Adipose tissue (tissue), 3 donors: ENCODE data around the gene FRAS1. TPM values are rescaled to one million over a fixed set of nuclear protein-coding genes. Genes with fewer than 3 reads are reported as not detected.

ENCODE experiments used
- H3K27ac ChIP-seq: one replicate; pipeline ENCODE4 v1.5.1; 2013; ENCODE audit warnings: low read depth, low read length
- WGBS, 3 donors: extraction: QIAGEN DNeasy Blood & Tissue Kit; methylation state at CpG; one replicate each; pipeline ENCODE4 v1.1.7; 2013; 5-methylcytosine and 5-hydroxymethylcytosine counted together
- polyA plus RNA-seq, 3 donors: library from polyadenylated mRNA; stranded (reverse); fragments of 200-250 nt; gene quantifications; one replicate each; pipeline ENCODE4 v1.2.3, GENCODE V29; 2013
- donor health status: healthy with polysubstance abuse.
- donor health status: Bipolar disorder and iron deficiency.
- donor health status: healthy.

FRAS1 gene
- polyA plus RNA-seq, 3 donors = 0.34 to 2.3 (median 0.48) TPM

DNA sequence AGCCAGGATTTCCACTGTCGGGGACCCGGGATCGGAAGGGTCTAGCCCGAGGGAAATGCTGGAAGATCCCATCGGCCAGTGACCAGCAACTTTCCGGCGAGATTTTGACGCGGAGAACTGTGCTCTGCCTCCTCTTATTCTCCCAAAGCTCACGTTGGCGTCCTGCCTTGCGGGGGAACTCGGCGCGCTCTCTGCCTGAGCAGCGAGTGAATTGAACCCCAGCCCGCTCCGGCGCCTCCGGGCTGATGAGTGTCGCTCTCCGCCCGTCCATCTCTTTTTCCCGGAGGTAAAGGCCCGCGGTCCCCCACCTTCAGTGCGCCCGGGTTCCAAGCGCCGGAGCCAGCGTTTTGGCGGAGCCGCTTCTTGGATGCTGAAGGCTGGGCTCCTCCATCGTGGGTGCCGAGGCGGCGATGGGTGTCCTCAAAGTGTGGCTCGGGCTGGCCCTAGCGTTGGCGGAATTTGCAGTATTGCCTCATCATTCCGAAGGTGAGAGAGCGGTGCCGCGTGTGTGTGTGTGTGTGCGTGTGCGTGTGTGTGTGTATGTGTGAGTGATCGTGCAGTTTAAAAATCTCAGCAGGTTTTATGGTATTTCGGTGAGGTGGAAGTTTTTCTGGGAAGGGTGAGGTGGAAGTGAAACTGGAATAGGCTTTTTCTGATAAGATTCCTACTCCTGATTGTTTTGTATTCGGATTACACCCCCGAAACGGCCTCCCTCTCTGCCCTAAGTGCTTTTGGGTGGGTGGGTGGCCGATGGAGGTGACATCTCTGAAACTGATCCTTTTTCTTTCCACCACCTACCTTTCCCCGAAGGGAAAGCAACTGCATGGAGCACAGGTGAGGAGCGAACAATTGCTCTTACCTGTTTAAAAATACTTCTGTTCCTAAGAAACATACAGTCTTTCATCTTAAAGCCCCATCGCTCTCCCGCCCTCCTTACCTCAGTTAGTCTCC, 752 bp downstream of the FRAS1 start:
- H3K27ac ChIP-seq = no peak overlapping the region
- WGBS, 3 donors = 0% methylated on average over 56 of the region's 56 CpGs

GRCh38 chr4:78058591-78059523, 1.7 kb downstream of the FRAS1 start:
- H3K27ac ChIP-seq = no peak overlapping the region
- WGBS, 3 donors = 1% methylated on average over 48 to 54 of the region's 54 CpGs

- no peak overlapping the region for H3K27ac ChIP-seq
- 4 to 6% (median 5%) methylated on average over 7 of the region's 7 CpGs for WGBS, 3 donors
Observed at GRCh38 chr4:78059524-78059889, 2.4 kb downstream of the FRAS1 start.

DNA sequence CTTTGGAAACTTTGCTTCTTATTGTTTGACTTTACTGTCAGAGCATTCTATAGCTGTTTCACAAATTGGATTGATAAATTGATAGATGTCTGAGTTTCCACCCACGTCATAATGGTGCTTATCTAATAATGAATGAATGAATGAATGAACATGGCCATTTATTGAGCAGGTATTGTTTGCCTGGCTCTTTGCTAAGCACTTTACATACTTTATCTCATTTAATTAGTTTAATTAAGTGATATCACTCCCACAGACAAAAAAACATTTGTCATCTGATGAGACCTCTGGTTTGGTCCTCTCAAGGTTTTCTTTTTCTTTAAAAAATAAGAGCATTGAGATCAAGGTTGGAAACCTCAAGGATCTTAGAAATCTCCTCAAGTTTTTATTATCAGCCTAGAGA, 2.8 kb downstream of the FRAS1 start:
- H3K27ac ChIP-seq = no peak overlapping the region
- 44 to 81% (median 58%) methylated on average over 1 of the region's 1 CpG for WGBS, 3 donors

GRCh38 chr4:78061939-78062570, 4.9 kb downstream of the FRAS1 start:
- H3K27ac ChIP-seq = no peak overlapping the region
- 68 to 84% (median 76%) methylated on average over 2 of the region's 2 CpGs for WGBS, 3 donors

DNA sequence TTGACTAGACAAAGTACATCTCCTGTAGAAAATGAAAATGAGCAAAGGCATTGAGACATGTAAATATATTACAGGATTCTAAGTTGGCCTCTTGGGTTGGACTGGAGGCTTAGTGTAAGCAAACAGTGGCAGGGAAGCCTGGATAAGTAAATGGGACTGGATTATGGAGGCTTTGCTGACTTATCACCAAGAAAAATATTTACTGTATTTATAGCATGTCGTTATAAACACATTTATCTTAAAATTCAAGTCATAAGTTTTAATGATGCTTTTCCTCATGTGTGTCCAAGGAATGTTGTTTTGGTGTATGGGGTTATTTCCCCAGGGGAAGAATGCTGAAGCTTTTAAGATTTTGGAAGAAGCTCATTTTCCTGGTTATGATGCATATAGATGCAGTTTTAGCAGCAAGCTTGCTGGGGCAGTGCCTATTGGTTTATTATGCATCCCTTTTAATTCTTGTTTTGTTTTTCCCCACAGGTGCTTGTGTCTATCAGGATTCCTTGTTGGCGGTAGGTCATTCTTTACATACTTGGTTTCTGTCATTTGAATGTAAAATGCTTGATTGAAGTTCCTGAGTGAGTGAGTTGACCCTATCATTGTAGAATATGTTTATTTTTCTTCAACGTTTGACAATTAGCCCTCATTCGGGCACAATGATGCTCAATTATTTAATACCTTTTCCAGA, 8.5 kb downstream of the FRAS1 start:
- no peak overlapping the region for H3K27ac ChIP-seq
- 57 to 63% (median 59%) methylated on average over 4 of the region's 4 CpGs for WGBS, 3 donors

DNA sequence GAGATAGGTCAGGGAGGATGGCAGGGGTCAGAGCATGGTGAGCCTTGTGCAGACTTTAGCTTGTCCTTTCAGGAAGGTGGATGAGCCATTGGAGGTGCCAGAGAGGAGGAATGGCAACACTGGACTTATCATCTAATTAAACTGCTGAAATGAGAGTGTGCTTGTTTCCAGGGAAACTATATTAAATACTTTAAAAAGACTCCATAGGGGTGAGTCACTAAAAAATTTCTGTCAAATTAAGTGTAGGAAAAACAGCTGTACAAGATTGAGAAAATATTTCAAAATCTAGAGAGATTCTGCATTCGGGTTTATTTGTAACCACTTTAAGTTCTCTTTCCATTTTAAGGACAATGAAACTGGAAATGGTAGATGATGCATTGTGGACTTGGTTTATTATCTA, 11.4 kb downstream of the FRAS1 start:
- WGBS, 3 donors = 43 to 85% (median 76%) methylated on average over 1 of the region's 1 CpG
- H3K27ac ChIP-seq = no peak overlapping the region

- WGBS, 3 donors = 67 to 80% (median 79%) methylated on average over 4 of the region's 4 CpGs
Observed at GRCh38 chr4:78069319-78069718, 12.2 kb downstream of the FRAS1 start.

DNA sequence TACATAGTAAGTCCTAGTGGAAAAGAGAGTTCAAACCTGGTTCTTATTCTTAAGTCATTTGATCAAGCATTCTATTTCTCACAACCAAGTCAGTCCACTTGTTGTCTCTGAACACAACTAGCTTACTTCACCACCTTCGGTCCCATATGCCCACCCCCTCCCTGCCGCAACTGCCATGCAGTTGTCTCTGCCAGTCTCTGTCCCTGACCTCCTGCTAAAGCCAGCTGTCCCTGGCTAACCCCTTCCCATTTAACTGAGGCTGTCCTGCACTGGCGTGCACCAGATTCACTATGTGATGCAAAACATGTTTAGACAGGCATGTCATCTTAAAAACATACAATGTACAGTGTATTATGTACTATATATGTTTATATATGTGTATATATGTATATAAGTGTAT, 12.7 kb downstream of the FRAS1 start:
- WGBS, 3 donors = 61 to 94% (median 88%) methylated on average over 3 of the region's 3 CpGs
- no peak overlapping the region for H3K27ac ChIP-seq

More at GRCh38 chr4:78069319-78069718, 12.2 kb downstream of the FRAS1 start:
- H3K27ac ChIP-seq = no peak overlapping the region

DNA sequence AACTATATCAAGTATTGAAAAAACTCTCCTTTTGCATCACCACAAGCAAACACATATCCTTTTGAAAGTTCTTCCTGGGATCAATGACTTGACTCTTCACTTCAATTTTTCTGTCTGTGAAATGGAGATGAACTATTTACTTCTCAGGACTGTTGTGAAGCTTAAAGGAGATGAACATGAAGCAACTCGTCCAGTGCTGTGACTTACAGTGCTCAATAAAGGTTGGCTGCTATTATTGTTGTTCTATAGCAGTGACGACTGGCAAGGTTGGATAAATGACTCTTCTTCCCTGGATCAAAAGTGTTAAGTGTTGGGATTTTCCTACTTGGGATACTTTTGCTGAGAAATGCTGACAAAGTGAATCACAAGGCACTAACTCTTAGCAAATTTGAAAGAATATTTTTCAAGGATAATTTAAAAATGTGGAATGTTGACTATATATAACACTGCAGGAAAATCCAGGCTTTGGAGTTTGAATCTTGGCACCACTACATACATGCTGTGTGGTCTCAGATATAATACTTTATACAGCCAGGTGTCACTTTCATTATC, 13.7 kb downstream of the FRAS1 start:
- H3K27ac ChIP-seq = no peak overlapping the region
- 78 to 92% (median 84%) methylated on average over 2 of the region's 2 CpGs for WGBS, 3 donors

GRCh38 chr4:78074759-78075158, 17.6 kb downstream of the FRAS1 start:
- 76 to 81% (median 80%) methylated on average over 3 of the region's 3 CpGs for WGBS, 3 donors

DNA sequence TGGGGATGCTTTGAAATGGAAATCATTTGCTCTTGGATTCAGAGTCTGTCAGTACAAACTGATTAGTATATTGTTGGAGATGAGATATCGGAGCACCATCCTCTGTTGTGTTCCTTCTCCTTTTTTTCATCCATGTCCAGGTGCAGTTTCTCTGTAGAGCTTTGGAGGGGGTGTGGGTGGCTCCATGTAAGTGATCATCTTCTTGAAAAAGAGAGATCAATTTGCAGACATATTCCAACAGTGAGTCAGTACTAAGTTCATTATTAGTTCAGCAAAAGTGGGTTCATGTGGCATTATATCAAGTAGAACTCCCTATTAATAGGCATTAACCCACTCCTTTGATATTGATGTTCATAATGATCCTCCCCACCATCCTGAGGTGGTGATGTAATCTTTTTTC, 18.9 kb downstream of the FRAS1 start:
- WGBS, 3 donors = 96 to 100% (median 97%) methylated on average over 1 of the region's 1 CpG
- no peak overlapping the region for H3K27ac ChIP-seq

More at GRCh38 chr4:78074759-78075158, 17.6 kb downstream of the FRAS1 start:
- H3K27ac ChIP-seq = no peak overlapping the region

DNA sequence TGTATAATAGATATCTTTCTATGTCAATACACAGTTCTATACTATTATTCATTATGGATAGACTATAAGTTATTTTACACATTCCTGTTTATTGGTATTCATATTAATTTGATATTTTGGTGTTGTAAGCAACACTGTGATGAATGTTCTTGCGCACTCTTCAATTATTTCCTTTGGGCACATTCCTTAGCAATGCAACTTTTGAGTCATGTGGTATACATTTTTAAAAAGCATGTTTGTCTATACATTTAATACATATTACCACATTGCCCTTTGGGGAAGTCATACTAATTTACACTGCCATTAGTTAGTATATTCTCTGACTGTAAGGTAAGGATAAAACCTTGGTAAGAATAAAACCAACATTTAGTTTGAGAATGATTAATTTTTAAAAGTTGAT, 21.0 kb downstream of the FRAS1 start:
- 97 to 100% (median 100%) methylated on average over 1 of the region's 1 CpG for WGBS, 3 donors
- no peak overlapping the region for H3K27ac ChIP-seq

GRCh38 chr4:78079726-78080430, 22.8 kb downstream of the FRAS1 start:
- 60 to 64% (median 62%) methylated on average over 10 of the region's 10 CpGs for WGBS, 3 donors
- no peak overlapping the region for H3K27ac ChIP-seq

DNA sequence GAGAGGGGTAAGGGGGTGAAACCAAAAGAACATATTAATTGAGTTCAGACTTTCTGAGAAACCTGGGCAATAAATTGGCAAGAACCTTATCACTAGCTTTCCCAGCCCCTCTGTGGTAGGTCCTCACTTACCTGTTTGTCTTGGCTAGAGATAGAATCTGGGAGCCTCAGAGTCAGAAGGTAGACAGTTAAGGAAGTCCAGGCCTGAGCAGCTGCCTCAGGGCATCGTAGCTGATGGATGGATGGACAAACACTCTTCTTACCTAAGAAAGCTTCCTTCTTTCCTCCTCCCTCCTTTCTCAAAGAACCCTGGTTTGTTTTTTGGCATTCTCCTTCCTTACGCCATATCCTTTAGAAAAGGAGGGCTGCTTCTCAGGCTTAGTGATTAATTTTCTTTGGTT, 24.4 kb downstream of the FRAS1 start:
- H3K27ac ChIP-seq = no peak overlapping the region
- 72 to 85% (median 80%) methylated on average over 2 of the region's 2 CpGs for WGBS, 3 donors

DNA sequence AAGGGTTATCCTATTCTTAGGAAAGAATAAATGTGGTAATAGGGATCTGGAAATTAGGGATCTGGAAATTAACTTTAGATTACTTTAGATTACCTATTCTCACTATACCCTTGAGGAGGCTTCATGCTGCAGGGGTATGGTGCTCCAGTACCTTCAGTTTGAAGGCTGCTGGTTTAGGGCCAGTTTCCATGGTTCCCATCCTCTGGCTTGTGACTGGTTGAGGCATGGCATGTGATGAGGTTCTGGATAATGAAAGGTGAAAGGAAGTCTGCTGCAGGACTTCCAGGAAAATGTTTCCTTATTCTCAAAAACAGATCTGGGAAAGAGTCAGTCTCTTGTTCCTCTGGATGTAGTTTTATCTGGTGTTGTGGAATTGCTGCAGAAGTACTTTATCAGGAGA, 25.9 kb downstream of the FRAS1 start:
- H3K27ac ChIP-seq = no peak overlapping the region

GRCh38 chr4:78091534-78091933, 34.4 kb downstream of the FRAS1 start:
- 84 to 92% (median 92%) methylated on average over 3 of the region's 3 CpGs for WGBS, 3 donors
- no peak overlapping the region for H3K27ac ChIP-seq
